ENCODE results near the gene NRCAM.

The NRCAM gene

DNA sequence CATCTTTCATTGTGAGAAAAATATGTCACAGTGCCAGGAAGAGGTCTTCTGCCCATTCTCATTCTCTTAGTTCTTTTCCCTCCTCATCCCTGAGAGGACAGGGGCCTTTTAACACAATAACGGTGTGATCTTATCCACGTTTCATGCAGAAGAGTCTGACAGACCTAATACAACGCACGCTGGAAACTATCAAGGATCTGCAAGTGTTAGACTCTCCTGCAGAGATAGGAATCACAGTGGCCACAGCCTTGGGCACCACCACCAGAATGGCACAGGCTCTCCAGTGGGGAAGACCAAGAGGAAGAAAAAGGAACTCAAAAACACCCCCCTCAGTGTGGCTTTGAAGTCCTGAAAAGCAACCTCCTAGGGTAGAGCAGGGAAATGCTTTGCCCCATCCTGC lies 253.5 kb downstream of the NRCAM start:
- no peak for DNase-seq (ENCODE audit: low spot score)

DNA sequence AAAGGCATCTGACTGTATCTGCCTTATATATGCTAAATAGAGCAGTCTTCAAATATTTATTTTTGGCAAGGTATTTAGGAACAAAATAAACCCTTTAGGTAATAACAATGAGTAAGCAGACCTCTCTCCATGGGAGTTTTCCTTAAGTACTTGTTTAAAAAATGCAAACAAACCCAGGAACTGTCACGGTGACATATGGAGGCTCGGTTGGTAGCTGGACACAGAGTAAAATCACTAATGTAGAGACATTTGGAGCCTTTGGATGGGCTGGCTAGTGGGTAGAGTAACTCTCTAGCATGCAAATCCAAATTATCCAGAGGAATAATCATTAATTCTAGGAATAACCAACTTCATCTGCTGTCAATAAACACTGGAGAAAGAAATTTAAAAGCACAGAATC lies 254.5 kb downstream of the NRCAM start:
- no peak for DNase-seq (ENCODE audit: low spot score)

DNA sequence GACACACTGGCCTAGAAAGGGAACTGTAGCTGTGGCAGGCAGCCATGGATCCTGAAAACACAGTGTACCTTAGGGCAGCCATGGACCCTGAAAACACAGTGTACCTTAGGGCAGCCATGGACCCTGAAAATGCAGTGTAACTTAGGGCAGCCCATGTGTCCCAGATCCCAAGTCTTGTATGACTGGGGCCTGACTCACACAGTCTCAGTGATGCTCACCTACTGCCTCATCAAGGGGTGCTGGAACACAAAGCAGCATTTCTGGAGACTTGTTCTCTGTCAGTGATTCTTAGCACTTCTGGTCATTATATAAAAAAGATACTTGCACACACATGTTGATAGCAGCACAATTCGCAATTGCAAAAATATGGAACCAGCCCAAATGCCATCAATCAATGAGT lies 255.9 kb downstream of the NRCAM start:
- peak; percentile 56 for DNase-seq (ENCODE audit: low spot score)

DNA sequence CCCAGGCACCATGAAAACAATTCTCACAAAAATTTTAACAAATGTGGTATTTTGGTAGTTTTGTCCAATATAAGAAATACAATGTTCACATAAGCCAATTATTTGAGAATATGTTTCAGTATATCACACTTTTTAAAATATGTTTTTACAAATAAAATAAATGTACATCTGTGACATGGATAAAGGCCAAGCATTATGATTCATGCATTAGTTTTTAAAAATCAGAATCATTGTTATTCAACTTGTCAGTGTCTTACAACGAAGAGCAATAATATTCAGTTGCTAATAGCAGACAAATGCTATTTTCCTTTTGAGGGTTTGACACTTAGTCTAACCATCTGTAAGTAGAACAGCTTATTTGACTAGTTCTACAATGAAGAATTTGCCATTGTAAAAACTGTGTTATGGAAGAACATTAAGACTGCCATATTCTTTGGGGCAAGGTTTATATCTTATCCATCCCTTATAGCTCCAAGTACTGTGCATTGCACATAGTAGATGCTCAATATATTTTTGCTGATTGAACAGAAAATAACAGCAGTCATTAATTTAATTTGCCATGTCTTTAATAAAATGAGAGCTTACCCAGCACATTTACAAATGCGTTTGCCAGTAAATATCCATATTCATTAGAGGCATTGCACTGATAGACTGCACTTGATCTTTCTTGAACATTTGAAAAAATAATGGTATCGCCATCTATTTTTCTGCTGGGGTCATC lies 258.7 kb downstream of the NRCAM start:
- no peak for DNase-seq (ENCODE audit: low spot score)

DNA sequence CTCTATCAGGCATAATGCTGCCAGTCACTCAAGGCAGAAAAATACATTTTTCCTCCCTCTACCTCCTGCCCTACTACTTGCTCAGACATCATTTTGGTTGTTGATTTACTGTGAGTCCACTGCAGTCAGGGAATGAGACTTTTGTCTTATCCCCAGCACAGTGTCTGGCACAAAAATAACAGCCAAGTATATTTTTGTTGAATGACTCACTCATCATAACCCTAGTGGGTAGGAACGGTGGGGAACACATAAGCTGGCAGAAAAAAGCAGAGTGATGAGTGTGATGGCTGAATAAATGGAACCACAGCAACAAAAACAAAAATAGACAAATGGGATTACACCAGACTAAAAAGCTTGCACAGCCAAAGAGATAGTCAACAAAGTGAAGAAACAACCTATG lies 260.2 kb downstream of the NRCAM start:
- no peak for DNase-seq (ENCODE audit: low spot score)

DNA sequence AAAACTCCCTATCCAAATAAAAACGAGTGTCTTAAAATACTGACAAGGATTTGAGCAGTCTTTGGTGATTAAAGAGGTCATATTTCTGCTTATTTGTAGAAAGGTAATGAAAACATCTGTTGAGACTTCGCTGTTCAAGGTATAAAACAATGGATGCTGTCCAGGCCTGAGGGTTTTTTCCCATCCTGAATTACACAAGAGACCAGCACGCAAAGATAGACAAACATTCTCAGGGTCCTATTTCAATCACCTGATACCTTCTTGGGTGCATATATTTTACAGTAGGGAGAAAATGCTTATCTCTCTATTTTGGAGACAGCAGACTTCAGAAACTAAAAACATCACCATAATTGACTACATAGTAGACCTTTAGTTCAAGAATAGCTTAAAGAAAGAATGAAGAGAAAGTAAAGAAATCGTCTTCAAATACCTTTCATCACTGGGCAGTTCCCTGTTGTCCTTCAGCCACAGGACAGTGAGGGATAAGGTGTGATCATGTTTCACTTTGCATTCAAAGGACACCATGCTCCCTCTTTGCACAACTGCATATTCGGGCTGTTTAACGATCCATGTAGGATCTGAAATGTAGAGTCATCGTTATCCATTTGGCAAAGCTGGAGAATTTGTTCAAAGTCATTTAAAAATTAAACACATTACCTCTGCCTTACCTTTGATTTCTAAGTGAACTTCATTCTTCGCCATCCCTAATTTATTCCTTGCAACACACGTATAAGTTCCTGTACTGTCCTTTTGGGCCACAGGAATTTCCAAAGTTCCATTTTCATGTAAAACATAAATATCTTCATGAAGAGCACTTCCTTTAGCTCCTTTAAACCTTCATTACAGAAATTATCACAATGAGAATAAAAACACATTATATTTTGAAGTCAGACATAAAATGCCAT lies 262.4 kb downstream of the NRCAM start:
- no peak for DNase-seq (ENCODE audit: low spot score)

DNA sequence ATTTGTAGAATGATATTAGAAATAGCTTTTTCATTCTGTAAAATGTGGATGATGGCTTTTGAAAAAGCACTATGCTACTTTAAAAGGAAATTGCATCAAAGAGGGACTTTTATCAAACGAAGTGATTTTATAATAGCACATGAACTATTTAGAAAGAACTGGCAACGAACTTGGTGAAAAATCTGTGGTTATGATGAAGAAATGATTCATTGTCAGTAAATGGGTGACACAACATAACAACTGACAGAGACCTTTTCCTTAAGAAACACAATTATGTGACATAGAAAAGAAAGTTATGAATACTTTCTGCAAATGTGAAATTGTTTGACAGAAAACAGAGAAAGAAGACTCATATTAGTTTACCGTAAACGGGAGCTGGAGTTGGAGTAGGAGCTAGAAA lies 265.3 kb downstream of the NRCAM start:
- peak; percentile 34 for DNase-seq (ENCODE audit: low spot score)

DNA sequence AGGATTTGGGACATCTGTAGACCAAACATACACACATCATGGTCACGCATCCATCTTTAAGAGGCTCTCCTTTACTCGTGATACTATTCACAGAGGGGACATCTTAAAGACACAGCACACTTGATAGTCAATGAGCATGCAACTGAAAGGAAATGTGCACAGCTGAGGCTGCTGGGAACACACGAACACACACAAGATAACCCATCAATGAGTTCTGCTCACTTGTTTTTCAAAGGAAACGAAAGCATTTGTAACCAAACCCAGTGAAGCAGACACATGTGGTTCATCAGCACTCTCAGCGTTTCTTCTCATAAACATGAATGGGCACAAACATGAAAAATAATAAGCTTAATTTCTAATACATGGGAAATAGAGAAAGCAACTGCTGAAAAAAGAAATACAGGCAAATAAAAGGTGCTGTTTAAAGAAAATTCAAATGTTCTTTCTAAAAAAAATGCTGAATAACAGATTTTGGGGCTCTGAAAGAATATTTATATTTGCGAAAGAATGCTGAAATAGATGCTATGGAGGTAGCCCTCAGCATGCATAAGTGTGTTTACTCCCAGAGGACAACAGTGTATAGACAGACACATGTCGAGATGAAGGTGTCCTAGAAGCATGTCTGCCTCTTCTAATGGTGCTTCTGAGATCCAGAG lies 266.4 kb downstream of the NRCAM start:
- no peak for DNase-seq (ENCODE audit: low spot score)

DNA sequence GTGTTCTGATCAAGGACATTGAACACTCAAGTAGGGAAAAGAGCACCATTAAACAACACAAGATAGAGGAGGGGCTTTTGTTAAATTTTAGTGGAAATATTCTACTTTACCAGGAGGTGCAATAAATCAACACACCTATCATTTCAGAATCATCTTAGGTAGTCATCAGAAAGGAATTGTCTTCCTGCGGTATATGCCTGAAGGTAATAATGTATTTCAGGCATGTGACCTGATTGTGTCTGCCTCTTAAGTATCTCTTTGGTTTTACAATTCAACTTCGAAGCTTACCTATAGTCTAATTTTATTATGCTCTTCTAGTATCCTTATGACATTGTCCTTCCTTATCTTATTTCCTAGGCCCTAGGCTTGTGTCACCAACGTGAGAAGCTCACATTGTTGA lies 267.5 kb downstream of the NRCAM start:
- no peak for DNase-seq (ENCODE audit: low spot score)

DNA sequence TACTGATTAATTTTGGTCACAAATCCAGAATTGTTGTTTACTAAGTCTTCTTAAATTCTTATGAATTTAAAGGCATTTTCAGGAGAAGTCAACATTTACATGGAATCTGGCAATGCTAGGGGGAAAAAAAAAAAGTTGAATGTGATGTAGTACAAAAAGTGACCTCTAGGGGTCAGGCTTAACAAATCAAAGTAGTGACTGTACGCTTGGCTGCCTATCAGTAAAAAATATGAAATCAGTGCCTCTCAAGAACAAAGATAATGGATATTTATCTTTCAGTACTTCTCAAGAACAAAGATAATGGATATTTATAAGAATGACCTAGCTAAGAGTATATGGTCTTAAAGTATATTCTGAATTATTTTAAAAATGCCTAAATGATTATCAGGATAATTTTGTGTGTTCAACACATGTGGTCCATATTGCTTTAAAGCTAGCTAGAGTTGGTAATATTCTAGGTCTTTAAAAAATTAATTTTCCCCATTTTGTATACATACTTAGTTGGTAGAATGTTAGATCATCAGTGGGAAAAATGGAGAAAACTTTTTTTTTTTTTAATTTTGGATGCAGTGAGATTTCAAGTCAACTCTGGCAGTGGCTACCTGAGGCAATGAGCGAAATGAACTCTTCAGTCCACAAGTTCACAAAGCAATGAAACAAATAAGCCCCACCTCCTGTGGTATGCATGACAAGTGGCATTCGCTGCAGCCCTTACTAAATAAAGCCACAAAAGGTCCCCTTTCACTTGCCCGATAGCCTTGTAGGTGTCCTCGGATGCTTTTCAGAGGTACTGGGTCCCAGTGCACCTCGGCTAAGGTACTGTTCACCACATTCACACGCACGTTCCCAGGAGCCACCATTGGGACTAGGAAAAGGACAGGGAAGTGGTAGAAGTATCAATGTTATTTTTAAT lies 274.9 kb downstream of the NRCAM start:
- peak; percentile 67 for DNase-seq (ENCODE audit: low spot score)

DNA sequence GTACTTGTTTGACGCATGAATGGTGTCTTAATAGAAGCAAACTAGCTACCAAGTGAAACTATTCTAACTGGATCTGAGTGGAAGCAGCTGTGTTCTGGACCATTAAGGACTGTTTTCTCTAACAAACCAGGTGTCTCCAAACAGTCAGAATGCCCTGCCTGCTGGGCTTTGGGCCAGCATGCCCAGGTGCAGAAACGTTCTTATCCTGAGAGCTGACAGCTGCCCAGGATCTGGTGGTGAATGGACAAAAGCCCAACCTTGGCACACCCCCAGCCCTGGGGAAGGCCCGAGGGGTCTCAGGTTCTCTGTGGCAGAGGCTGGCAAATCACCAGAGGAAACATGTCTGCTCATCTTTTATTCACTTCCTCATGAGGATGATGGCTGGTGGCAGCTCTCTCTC lies 277.8 kb downstream of the NRCAM start:
- no peak for DNase-seq (ENCODE audit: low spot score)

DNA sequence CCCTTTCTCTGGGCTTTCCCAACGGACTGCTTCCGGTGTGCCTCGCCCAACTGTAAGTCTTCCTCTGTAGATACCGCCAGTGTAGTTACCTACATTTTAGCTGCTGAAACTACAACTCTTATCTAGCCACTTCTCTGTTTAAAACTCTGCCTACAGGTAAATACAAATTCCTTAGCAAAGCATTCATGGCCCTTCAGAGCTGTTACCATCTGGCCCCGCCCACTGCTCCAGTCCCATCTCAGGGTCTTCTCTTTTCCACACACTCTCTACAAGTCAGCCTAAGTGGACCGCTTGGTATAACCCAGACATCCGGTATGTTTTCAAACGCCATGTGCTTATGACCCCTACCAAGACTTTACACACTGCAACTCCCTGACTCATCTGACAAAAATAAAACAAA lies 285.1 kb downstream of the NRCAM start:
- DNase-seq (ENCODE audit: low spot score), result no peak

DNA sequence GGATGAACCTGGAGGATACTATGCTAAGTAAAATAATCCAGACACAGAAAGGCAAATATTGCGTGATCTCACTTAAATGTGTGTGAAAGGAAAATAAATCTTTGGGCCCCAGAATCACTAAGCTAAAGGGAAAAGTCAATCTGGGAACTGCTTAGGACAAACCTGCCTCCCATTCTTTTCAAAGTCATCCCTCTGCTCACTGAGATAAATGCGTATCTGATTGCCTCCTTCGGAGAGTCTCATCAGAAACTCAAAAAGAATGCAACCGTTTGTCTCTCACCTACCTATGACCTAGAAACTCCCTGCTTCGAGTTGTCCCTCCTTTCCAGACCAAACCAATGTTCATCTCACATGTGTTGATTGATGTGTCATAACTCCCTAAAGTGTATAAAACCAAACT lies 286.0 kb downstream of the NRCAM start:
- no peak for DNase-seq (ENCODE audit: low spot score)

DNA sequence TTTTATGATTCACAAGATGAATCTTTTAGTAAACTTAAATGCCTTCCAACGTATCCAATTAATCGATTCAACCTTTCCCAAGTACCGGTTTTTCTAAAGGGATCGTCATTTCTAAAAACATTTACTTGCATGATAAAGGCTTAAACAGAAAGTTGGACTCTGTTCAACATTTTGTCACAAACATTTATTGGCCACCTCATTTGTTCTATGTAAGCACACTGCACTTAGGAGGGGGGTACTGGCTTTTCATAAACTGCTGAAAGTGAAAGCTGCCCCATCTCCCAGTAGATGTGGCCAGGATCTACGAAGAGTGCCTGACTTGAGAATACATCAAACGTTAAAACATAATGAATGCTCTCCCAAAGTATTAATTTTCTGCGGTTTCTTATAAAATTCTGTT lies 288.8 kb downstream of the NRCAM start:
- no peak for DNase-seq (ENCODE audit: low spot score)

DNA sequence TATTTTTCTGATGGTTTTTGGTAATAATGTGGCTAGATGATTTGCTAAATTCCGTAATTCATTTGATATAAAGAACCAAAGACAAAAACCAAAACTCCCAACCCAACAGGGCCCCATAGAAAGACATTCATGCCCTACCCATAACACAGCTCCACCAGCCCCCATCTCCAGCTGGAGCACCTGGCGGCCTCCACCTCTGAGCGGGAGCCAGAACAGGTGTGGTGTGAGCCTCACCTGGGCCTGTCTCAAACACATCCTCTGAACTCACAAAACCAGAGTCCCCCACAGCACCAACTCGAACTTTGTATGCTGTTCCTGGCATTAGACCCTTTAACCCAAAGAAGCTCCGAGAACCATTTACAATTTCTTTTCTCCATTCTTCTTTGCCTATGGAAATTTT lies 289.5 kb downstream of the NRCAM start:
- no peak for DNase-seq (ENCODE audit: low spot score)

DNA sequence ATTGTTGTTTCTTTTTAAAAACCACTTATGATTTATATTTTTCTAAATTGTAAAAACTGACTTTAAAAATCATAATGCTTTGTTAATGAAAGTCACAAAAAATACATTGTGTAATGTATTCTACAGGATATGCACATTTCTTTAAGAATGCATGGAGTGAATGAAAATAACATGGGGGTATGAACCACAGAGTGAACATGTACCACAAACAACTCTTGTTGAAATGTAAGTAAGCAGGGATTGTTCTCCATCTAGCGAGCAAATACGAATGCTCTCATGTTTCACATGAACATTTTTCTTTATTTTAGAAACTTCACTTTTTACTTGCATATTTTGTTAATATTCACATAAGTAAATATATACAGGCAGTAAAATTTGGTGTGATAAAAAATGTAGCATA lies 290.5 kb downstream of the NRCAM start:
- DNase-seq (ENCODE audit: low spot score), result no peak

DNA sequence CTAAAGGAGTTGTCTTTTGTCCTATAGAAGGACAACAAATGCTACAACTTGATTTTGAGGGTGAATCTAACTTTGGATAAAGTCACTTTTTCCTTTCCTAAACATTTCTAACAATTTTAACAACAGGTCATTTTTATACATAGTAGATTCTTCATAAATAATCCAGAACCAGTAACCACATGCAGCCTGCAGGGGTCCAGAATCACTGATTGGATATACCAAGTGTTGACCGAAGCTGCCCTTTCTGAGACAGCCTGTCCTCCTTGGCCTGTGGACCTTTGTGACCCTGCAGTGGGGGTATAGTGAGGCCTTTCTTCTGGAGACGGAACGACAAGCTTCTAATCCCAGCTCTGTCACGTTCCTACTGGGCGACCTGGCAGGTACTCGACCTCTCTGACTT lies 291.3 kb downstream of the NRCAM start:
- no peak for DNase-seq (ENCODE audit: low spot score)

DNA sequence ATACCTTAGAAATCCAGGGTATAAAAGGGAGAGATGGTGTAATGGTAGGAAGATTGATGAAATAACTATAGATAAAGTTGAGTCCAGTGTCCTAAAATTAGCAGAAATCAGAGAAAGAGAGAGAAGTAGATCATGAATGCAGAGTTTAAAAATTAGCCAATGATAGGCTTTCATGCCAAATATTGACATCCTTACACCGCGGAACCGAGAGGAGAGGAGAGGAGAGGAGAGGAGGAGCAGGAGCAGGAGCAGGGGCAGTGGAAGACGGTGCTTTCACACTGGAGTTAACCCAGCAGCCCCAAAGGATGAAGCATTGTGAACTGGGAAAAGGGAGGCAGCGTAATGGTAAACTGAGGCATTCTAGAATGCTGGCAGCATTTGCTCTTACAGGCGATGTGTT lies 291.9 kb downstream of the NRCAM start:
- DNase-seq (ENCODE audit: low spot score), result no peak

DNA sequence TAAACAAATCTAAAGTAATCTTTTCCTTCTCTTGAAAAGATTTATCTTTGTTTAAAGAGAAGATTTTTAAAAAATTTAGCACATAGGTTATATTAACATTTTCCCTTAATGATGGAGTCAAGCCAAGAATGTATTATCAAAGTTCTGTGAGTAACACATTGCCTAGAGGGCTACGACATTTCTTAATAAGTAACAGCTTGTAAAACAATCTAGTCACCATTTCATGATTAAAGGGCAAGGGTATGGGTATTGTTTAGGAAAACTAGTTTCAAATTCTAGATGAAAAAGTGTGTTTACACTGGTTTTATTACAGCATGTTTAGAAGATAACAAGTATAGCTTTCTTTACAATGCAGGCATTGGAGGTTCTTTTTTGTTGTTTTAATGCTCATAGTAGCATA lies 297.5 kb downstream of the NRCAM start:
- no peak for DNase-seq (ENCODE audit: low spot score)

DNA sequence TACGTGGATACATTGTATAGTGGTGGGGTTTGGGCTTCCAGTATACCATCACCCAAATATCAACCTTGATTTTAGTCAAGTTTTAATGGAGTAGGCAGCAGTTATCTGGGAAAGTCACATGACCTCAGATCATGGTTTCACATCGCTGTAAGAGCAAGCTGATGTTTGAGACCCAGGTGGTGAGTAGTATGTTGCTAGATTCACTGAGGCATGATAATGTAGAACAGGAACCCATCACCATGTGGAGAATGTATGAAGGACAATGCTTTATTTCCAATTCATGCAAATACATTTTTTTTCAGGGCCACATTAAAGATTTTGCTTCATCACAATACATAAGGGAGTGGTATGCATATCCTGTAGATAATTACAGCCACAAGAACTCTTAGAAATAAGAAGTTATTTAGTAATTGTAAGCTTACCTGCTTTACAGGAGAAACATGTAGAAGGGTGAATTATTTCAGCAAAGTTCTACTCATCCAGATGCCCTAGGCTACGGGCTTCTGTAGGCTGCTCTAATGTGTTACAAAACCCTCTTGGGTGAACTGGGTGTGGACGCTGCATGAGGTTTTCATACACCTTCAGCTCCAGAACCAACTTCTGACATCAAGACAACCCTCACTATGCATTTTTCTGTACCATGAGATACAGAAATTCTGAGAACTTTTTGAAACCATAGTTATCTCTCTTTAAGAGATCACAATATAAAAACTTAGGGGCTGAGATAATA lies 298.5 kb downstream of the NRCAM start:
- DNase-seq (ENCODE audit: low spot score), result no peak

DNA sequence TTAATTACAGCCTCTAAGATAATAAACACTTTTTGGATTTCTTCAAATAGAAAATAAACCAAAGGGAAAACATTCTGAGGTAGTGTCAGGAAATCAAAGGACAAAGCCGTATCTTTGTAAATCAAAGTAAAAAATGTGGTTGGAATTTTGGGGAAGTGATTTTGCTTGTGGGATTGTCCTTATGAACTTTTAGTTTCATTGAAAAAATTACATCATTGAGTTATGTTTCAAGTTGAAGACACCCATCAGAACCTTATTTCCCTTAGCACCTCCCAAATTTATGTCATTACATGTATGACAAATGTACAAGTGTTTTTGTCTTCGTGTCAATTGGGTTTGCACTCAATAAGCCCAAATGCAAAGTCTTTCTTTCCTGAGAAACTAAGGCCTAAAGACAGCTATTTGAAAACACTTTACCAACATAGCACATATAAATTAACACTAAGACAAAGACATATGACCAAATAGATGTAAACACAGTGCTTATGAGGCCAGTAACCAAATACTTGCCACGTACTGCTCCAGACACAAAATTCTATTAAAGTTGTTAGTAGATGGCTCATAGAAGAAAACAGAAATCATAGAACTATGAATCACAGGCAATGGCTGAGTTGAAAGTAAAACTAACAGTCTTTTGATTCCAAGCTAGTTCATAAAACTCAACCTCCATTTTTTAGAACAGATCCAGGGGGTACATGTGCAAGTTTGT lies 299.2 kb downstream of the NRCAM start:
- DNase-seq (ENCODE audit: low spot score), result no peak

All from RKO (cell line).